Measurements from ENCODE around the gene EID1. TPM values are rescaled to one million over a fixed set of nuclear protein-coding genes. Genes with fewer than 3 reads are reported as not detected.

The EID1 gene
- total and polyA plus RNA-seq, 9 of the 15 experiments (the other 6 are each of a cell fraction or from before 2014, with no cell fraction given): 46.5 to 211 (median 143) TPM

- H3K27ac ChIP-seq (ENCODE audit: extremely low read depth, low read depth, low read length): no peak overlapping the region
- no peaks in the 10 kb centered on the region for H3K79me2 ChIP-seq (ENCODE audit: control insufficient read depth, insufficient read depth, low read length)
- ChIA-PET CTCF (ENCODE audit: low intra/inter-chr PET ratio) (no interaction called here), POLR2A (interaction anchor here (0.6 kb wide), 1 partner anchor 33 kb away, joined by 3 read pairs; no protein-coding TSS in a partner anchor)
- in situ Hi-C loops (cut with MboI) (no loop called here), intact Hi-C loops (cut with micrococcal nuclease) (no loop called here)
- H3K9me1 ChIP-seq (ENCODE audit: control insufficient read depth, insufficient read depth, low read length): no peaks in the 10 kb centered on the region
- H2AFZ ChIP-seq (ENCODE audit: low read depth, low read length): no peak overlapping the region
- TF ChIP-seq DPF2 (IDR thresholded peaks at IDR 0.05): no peak
- TF ChIP-seq PURB (CRISPR knock-in tag; IDR thresholded peaks at IDR 0.05; ENCODE audit: low read depth): no peak
- no peak for TF ChIP-seq TRIM25 (IDR thresholded peaks at IDR 0.05; ENCODE audit: borderline replicate concordance)
- FAIRE-seq (no peak), ATAC-seq (no peak), DNase-seq (ENCODE audit: extremely low read depth in 1 of 4, low spot score in 3 of 4) (no peak)
- no peak overlapping the region for H3K4me2 ChIP-seq (ENCODE audit: insufficient read depth, low read length)
- WGBS (ENCODE audit: insufficient coverage, low coverage, missing lambda C conversion rate): 17% methylated on average over 5 of the region's 6 CpGs
- no peaks in the 10 kb centered on the region; the same call in 1 of the 2 replicates for H3K9me3 ChIP-seq (replicated peaks; ENCODE audit: control insufficient read depth, insufficient read depth, low read depth, low read length)
- H4K20me1 ChIP-seq (replicated peaks; ENCODE audit: control insufficient read depth, insufficient read depth, low read length): no peaks in the 10 kb centered on the region
- H3K27me3 ChIP-seq (ENCODE audit: control insufficient read depth in 2 of 2, insufficient read depth in 2 of 2, low read length in 2 of 2): no peaks in the 10 kb centered on the region
- no peaks in the 10 kb centered on the region for H3K36me3 ChIP-seq (ENCODE audit: control insufficient read depth, insufficient read depth, low read length)
- no peaks in the 10 kb centered on the region for H3K4me1 ChIP-seq (replicated peaks in 1 of 2; ENCODE audit: control insufficient read depth in 2 of 2, insufficient read depth in 2 of 2, low read length in 2 of 2)
- H3K9ac ChIP-seq (ENCODE audit: insufficient read depth in 1 of 2, low read depth in 2 of 2, low read length in 2 of 2): no peak overlapping the region
- H3K4me3 ChIP-seq: no peak overlapping the region
- BruUV-seq (replicated peaks): no TSS peak
Measured at GRCh38 chr15:48842501-48842900, 35.4 kb upstream of the EID1 start.

GRCh38 chr15:48845123-48845522 lies 32.8 kb upstream of the EID1 start:
- WGBS (ENCODE audit: insufficient coverage, low coverage, missing lambda C conversion rate): 0% methylated on average over 1 of the region's 1 CpG
- POLR2A ChIA-PET: interaction anchor here (0.6 to 0.9 kb wide), 4 partner anchors 11 to 776 kb away, joined by 3 read pairs; partner anchors contain the start of gene DTWD1
- in situ Hi-C loops (cut with MboI): no loop called here
- FAIRE-seq (no peak), DNase-seq (ENCODE audit: extremely low read depth in 1 of 4, low spot score in 3 of 4) (no peak), ATAC-seq (no peak)
- Histone ChIP-seq H3K4me1 (replicated peaks in 1 of 2; ENCODE audit: control insufficient read depth in 2 of 2, insufficient read depth in 2 of 2, low read length in 2 of 2) (no peaks in the 10 kb centered on the region), H3K27me3 (ENCODE audit: control insufficient read depth in 2 of 2, insufficient read depth in 2 of 2, low read length in 2 of 2) (no peaks in the 10 kb centered on the region), H2AFZ (ENCODE audit: low read depth, low read length) (no peak overlapping the region), H3K9me1 (ENCODE audit: control insufficient read depth, insufficient read depth, low read length) (no peaks in the 10 kb centered on the region), H3K4me3 (no peak overlapping the region), H4K20me1 (replicated peaks; ENCODE audit: control insufficient read depth, insufficient read depth, low read length) (no peaks in the 10 kb centered on the region), H3K79me2 (ENCODE audit: control insufficient read depth, insufficient read depth, low read length) (no peaks in the 10 kb centered on the region), H3K4me2 (ENCODE audit: insufficient read depth, low read length) (no peak overlapping the region), H3K36me3 (ENCODE audit: control insufficient read depth, insufficient read depth, low read length) (no peaks in the 10 kb centered on the region), H3K9me3 (replicated peaks; ENCODE audit: control insufficient read depth, insufficient read depth, low read depth, low read length) (no peaks in the 10 kb centered on the region; the same call in 1 of the 2 replicates), H3K9ac (ENCODE audit: insufficient read depth in 1 of 2, low read depth in 2 of 2, low read length in 2 of 2) (no peak overlapping the region), H3K27ac (ENCODE audit: extremely low read depth, low read depth, low read length) (no peak overlapping the region)
- intact Hi-C loops (cut with micrococcal nuclease): no loop called here
- CTCF ChIA-PET (ENCODE audit: low intra/inter-chr PET ratio): no interaction called here
- TF ChIP-seq ARID1B (IDR thresholded peaks at IDR 0.05) (no peak), GTF2A2 (tag; IDR thresholded peaks at IDR 0.05) (no peak), ZFP30 (CRISPR knock-in tag; IDR thresholded peaks at IDR 0.05; ENCODE audit: borderline replicate concordance) (no peak), BDP1 (IDR thresholded peaks at IDR 0.05; ENCODE audit: insufficient read depth, insufficient read length) (no peak)
- BruUV-seq (replicated peaks): no TSS peak
